Forelimb muscle (tissue), 1 donor: ENCODE results near the gene EEF1AKMT3. TPM values are rescaled to one million over a fixed set of nuclear protein-coding genes. Genes with fewer than 3 reads are reported as not detected.
A peak's percentile ranks its signal among the peaks of the same experiment; 100 is the strongest.

Source experiments
- DNase-seq: peaks from one replicate; pipeline ENCODE4 v3.0.0-alpha.2; 2013; ENCODE audit warnings: low read depth
- polyA plus RNA-seq: library from polyadenylated mRNA; unstranded; fragments of 120-200 nt; gene quantifications from one replicate; pipeline ENCODE4 v1.2.1, GENCODE V29; 2013; ENCODE audit not compliant: insufficient read length

The EEF1AKMT3 gene
- polyA plus RNA-seq, 1 donor: 6.9 TPM

DNA sequence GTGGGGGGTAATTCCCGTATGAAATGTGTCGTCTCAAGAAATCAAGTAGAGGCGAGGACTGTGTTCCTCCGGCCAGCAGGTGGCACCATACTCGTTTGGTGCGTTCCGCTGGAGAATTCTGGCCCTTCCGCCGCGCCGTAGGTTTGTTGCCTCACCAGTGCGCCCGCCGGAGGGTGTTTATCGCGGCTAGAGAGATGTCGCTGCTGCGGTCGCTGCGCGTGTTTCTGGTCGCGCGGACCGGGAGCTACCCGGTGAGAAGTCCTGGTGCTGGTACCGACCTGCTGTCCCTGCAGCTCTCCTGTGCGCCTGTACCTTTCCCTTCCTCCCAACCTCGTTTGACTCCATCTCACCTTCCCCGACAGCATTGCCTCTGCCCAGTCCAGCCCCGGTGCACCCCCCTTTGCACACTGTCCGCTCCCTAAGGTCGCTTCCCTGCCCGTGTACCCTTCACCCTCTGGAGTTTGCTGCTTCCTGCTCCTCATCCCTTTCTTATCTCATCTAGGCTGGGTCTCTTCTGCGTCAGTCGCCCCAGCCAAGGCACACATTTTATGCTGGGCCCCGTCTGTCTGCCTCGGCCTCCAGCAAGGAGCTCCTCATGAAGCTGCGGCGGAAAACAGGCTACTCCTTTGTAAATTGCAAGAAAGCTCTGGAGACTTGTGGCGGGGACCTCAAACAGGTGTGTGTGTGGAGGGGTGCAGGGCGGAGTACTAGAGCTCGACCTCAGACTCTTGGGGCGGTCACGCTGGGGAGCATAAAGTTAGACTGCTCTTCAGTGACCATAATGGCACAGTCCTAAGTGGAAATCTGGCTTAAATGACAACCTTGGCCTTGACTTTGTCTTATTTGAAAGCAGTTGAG is 10.4 kb downstream of the EEF1AKMT3 start, which contains the start of gene TSFM:
TSS of gene TSFM (plus strand) at position 180 of the 858 bp plus-strand sequence. CDS start at position 195, 15 bp downstream.
- DNase-seq: peak; percentile 89

DNA sequence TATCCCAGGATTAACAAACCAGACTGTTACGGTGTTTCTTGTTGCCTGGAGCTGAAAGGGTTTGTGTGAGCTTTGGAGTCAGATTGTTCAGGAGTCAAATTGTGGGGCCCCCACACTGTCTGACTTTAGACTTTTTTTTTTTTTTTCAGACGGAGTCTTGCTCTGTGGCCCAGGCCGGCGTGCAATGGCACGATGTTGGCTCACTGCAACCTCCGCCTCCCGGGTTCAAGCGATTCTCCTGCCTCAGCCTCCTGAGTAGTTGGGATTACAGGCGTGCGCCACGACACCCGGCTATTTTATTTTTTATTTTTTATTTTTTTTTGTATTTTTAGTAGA is 11.0 kb downstream of the EEF1AKMT3 start:
- no peak for DNase-seq

DNA sequence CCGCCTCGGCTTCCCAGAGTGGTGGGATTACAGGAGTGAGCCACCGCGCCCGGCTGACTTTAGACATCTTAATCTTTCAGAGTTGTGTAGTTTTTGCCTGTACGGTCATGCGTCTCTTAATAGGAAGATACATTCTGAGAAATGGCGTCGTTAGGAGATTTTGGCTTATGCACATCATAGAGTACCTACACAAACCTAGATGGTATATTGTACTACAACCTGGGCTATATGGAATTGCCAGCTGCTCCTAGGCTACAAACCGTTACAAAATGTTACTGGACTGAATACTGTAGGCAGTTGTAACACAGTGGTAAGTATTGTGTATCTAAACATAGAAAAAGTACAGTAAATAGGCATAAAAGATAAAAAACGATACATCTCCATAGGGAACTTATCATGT is 11.4 kb downstream of the EEF1AKMT3 start:
- DNase-seq: no peak

DNA sequence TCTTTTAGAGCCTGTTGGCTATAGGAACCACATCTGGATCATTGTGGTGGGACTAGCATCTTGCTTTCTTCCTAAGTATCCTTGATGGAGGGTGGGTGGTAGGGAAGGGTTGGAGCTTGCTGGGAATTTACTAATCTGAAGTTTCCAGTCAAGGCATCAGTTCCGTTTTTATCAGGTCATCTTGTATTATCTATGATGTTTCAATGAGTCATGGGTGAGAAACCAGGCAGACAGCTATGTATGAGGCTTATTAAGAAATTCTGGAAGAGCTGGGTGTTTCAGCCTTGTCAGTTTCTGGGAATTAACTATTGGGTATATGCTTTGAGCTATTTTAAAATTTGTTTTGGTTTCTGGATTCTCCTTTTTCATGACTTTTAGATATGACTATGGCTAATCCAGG is 21.5 kb downstream of the EEF1AKMT3 start:
- no peak for DNase-seq

DNA sequence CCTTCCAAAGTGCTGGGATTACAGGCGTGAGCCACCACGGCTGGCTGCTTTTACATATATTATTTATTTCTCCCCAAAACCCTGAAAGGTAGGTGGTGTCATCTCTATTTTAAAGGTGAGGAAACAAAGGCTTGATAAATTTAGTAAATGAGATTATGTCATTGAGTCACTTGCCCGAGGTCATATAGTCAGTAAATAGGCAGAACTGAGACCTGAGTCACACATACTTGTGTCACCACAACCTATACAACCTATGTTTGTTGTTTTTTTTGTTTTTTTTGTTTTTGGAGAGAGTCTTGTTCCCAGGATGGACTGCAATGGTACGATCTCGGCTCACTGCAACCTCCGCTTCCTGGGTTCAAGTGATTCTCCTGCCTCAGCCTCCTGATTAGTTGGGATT is 22.9 kb downstream of the EEF1AKMT3 start:
- no peak for DNase-seq

DNA sequence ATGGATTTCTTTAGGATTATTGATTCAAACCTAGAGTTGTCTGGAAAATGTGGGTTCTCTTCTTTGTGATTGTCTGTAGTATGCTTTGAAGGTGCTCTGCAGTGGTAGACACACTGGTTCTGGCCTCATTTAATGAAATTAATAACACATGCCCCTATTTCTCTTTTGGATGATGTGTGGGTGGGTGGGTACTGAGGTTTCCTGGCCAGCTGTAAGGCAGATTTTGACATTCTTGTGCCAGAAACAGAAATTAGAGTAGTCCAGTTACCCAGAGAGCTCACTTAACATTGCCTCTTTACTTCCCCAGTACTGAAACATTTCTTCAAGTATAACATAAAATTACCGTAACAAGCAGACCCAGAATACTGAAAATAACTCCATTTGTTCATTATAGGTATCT is 24.6 kb downstream of the EEF1AKMT3 start:
- DNase-seq: no peak

DNA sequence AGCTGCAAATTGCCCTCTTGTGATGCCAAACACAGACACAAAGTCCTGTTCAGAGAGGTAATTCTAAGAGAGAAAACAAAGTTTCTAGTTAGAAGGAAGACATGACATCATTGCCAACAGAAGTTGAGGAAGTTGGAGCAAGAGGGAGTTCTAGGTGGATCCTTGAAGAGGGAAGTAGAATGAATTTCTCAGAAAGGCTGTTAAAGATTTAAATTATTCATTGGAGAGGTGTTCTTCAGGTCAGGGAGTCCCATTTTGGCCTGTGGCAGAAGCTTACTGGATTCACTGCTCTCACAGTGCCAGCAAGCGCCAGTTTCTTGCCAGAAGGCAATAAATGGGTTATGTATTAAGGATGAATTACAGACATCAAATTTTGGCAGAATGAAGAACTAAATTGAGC is 25.5 kb downstream of the EEF1AKMT3 start:
- DNase-seq: no peak

DNA sequence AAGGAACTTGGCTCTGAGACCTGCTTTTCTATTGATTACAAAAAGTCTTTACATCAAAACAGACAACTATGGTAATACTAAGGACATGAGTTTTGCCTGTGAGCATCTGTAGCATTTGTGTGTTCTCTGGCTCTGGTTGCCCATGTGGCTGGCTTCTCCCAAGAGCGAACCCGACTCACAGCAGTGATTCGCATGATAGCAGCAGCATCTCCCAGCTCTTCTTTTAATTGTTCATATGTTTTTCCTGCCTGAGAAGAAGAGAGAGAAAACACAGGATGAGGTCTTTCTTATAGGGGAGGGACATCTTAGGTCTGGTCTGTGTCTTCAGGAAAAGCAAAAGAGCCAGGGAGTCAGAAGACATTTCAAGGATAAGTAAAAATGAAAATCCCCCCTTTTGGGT is 28.6 kb downstream of the EEF1AKMT3 start:
- no peak for DNase-seq

DNA sequence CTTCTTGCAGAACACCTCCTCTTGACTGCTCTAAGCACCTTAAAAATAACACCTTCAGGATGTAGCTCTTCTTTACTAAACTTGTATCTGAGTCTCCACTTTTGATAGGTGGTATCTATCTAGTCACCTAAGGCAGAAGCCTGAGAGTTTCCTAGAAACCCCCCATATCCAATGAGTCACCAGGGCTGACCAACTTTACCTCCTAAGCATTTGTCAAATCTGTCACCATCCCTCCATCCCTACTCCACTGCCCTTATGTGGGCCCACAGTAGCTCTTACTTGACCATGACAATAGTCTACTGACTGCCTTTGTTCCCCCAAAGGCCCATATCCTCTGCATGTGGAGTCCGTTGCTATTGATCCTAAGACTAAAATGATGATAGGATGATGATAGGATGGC is 30.2 kb downstream of the EEF1AKMT3 start:
- DNase-seq: no peak

DNA sequence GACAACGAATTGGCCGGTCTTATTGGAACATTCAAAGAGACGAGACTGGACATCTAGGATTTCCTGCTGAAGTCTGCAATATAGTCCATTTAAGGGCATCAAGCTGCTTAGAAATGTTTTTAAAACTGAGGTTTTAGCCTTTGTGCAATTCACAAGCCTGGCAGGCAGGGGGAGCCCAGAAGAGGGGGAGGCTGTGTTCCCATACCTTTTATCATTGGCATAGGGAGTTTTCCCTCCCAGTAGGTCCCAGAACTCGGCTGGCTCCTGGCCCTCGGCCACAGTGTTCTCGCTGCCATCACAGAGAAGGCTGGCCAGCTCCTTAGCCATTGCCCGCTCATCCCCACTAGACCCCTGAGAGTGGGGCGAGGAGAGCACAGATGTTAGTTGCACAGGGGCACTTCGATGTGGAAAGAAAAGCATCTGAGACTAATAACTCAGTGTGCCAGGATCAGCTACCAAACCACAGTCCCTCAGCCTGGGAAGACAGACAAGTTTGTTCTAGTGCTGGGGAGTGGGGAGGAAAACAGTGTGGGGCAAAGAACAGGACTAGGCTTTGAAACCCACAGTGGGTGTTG is 31.0 kb downstream of the EEF1AKMT3 start:
- no peak for DNase-seq

DNA sequence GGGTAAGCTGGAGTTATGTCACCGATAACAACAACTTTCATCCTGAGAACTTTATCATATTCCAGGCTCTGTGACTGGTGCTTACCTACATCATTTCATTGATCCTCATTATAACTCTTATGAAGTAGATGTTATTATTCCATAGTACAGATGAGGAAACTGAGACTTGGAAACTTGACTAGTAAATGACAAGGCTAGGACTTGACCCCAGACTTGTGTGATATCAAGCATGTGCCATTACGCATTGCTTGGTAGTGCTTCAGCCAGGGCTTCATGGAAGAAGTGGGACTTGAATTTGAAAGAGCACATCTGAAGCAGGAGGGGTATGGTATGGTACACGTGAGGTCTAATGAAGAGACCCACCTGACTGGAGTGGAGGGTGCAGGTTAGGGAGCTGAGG is 34.3 kb downstream of the EEF1AKMT3 start:
- DNase-seq: no peak

DNA sequence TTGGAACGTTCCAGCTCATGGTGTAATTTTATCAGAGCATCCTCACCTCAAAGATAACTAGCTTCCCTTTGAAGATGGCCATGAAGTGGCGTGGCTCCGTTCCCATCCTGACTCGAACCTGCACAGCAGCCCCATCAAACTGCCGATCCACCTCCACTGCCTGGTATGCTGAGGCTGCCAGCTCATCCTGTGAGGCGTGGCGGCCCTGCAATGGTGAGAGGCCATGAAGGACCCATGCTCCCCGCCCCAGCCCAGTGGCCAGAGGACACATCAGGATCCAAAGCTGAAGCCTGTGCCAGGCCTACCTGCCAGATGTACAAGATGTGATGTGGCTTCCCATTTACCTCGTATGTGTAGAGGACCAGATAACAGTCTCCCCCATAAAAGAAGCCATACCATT is 34.9 kb downstream of the EEF1AKMT3 start:
- no peak for DNase-seq

DNA sequence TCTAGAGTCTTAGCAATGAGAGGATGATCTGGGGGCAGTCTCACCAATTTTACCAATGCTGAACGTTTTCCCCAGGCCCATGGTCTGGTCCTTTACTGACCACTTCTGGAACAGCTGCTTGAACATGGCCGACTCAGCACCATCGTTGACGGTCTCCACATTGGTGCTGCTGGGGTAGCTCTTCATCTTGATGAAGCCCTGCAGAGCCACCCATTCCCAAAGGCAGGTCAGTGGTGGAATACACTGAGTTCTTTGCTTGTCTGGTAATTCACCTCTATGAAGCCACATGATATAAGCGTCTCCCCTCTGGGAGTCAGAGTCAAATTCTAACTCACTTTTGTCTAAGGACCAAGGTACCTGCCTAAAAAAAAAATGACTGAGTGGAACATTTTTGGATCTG is 35.9 kb downstream of the EEF1AKMT3 start:
- no peak for DNase-seq

DNA sequence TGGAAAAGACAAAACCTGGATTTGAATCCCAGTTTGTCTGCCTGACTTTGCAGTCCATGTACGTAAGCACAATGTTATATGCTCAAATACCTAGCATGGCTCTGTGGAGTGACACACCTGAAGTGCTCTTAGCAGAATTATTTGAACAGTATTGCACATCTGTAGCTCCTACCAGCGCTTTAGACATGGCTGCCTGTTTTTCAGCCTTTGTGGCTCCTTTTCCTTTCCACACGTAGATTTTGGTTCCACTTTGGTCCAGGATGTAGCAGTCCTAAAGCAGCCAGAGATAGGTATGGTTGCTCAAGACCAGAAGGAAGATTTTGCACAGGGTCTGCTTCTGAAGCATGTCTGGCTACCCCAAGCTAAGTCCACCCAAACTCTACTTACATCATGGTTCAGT is 37.0 kb downstream of the EEF1AKMT3 start:
- no peak for DNase-seq

DNA sequence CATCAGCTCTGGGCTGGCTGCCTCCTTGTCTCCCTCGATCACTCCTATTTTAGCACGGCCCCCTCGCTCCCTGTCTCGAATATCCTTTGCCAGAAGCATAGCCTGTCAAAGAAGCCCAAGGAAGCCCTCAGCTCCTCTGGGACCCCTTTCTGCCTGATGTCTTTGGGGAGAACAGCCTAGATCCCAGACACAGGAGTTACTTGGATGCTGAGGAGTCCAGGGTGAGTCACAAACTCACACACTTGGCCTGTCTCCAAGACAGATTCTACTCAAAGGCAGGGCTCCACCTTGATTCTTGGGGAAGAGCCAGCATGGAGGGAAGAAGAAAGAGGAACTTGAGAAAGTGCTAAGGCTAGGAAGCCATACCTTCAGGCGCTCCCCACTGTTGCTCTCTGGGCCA is 38.0 kb downstream of the EEF1AKMT3 start:
- DNase-seq: no peak

DNA sequence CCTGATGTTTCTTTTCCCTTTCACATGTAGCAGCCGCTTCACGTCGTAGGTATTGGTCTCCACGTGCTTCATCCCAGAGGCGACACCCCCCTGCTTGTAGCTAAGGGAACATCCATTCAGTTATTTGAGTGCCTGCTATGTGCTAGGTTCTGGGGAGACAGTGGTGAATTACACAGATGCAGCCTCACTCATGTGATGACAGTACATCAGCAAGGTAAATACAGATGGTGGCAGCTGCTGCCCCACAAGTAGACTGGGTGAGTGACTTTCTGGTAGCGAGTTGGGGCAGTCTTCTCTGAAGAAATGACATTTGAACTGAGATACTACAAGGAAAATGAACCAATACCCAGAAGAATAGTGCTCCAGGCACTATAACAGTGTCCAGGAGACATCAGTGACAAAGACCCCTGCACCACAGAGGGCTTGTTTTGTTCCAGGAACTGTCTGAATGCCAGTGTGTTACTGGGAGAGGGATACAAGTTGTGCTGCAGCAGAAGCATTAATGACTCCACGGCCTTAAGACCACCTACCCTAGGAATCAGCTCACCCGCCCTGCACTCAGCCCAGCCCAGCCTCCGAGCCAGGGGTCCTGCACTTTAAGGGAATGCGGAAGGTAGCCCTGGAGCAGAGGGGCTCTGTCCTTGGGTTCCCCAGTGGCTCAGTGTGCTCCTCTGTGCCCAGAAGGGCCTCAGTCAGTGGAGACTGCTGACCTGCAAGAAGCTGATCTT is 38.8 kb downstream of the EEF1AKMT3 start:
- DNase-seq: no peak

DNA sequence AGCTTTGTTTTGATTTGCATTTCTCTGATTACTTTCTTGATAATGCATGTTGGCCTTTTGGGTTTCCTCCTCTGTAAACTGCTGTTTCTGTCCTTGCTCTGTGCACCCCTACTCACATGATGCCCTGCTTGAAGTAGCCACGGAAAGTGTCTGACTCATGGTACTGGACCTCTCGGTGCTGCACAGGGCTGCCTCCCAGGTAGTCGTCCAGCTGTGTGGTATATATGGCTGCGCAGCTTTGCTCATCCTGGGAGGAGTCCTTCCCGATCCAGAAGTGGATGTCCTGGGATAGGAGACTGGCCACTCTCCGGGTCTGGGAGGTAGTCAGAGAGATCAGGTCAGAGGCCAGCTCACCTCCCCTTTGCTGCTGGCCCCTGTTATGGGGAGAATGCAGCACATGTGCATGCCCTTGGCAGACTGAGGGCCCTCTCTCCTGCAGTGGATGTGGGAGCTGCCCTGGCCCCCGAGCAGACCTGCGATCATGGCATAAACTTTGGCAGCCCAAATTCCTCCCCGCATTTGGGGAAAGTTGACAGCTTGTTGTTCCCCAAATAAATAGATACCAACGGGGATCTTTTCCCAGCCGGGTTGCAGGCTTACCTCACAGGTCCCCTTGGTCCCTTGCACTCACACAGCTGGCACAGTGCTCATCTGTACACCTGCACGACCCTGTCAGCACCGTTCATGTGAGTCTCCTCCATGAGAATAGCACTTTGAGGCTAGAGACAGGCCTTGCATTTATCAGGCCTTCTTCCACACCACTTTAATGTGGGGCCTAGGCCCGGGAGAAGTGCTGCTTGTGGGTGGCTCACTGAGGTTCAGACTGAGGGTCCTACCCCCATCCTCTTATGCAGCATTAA is 40.9 kb downstream of the EEF1AKMT3 start:
- no peak for DNase-seq

DNA sequence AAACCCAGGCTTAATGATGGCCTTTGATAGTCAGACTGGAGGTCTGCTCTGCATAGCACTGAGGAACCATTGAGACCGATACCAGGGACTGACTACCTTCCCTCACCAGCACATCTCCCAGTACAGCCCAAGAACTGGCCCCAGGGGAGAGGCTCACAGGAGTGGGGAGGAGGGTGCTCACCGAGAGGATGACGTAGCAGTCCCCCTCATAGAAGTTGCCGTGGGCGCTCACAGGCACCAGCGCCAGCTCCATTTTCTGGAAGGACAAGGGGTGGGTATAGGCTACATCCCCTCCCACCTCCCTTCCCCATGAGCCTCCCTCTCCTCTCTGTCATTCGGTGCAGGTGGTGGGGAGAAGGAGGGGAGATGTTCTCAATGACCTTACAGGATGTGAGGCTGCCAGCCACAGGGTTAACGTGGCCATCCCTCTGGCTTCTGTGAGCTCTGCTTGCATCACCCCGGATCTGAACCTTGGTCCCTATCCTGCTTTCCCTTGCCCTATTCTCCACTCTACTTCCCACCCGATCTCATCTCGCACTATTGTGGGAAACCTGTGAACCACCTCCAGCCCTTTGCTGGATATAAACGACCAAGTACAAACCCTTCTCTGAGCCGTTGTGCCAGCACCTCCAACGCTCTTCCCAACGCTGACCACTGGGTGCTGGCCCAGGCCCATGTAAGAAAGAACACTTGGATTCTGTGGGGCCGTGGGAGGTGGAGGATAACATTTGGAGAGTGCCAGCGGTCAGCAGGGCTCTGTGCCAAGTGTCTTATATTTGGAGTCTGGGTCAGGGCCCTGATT is 41.8 kb downstream of the EEF1AKMT3 start:
- DNase-seq: no peak

DNA sequence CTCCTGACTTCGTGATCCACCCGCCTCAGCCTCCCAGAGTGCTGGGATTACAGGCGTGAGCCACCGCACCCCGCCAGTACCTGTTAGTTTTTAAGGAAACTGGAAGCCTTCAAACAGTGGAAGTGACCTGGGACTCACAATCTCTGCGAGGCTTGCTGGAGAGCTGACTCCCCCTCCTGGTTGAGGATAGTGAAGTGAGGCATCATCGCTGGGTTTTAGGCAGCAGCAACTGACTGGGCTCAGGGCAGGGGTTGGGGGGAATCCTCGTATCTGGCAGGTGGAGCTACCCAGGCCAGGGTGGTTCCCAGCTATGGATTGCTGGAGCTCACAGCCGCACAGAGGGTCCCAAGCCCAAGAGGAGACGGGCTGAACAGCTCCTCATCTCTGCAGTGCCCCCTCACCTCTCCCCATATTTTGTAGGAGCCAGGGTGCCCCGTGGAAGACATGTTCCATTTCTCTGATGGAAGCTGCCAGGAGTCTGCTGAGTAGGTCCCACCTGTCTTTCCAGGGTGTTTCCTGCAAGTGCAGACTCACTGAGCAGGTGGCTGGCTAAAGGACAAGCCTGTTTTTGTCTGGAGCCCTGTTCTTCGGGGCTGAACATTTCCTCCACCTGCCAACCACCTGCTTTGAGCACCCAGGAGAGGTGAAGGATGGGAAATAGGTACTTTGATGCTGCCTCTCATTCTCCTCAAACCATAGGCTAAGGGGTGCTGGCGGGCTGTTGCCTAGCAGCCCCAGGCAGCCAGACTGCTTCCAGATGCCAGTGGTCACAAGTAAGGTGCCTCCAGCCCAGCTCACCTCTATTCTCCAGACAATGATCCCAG is 43.0 kb downstream of the EEF1AKMT3 start:
- DNase-seq: no peak
